Measurements from ENCODE around the gene TMEM108.

DNA sequence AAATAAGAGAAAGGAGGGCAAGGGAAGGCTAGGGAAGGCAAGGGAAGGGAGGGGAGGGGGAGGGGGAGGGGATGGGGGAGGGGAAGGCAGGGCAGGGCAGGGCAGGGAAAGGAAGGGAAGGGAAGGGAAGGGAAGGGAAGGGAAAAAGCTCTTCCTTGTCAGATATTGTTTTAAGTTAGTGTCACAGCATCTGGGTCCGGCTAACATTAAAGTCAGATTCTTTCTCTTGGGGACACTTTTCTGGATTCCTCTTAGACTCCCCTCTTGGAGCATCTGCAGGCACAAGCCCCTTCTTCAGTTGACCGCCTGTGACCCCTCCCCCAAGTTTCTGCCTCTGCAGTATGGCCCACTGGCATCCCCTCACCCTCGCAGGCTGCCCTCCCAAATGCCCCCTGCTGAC is 387.7 kb downstream of the TMEM108 start:
- TF ChIP-seq POLR2A (IDR thresholded peaks at IDR 0.05; ENCODE audit: borderline replicate concordance, extremely low read depth, insufficient read depth, insufficient read length) (no peak), CEBPB (IDR thresholded peaks at IDR 0.05; ENCODE audit: low read depth) (no peak), YY1 (IDR thresholded peaks at IDR 0.05; ENCODE audit: extremely low read depth, insufficient replicate concordance, low read depth, low read length) (no peak), ELF1 (IDR thresholded peaks at IDR 0.05; ENCODE audit: borderline replicate concordance, low read depth) (no peak)
